ENCODE data around the gene STIP1.

STIP1 gene

GRCh38 chr11:64203421-64204079 is 17.6 kb downstream of the STIP1 start:
- DNase-seq, result no peak

GRCh38 chr11:64204080-64204440 is 18.1 kb downstream of the STIP1 start:
- no peak for DNase-seq

- peak; percentile 96 to 97 for DNase-seq
These were observed 18.6 kb downstream of the STIP1 start for GRCh38 chr11:64204464-64204989.

GRCh38 chr11:64206457-64207255 is 20.7 kb downstream of the STIP1 start, which contains the start of gene FERMT3:
FERMT3 (plus strand) TSS chr11:64206721; CDS start chr11:64207365, 644 bp downstream.
- DNase-seq, result peak; percentile 94 to 96

GRCh38 chr11:64207256-64208085 is 21.5 kb downstream of the STIP1 start:
- DNase-seq, result peak; percentile 87 to 89

- no peak for DNase-seq
These were observed 22.3 kb downstream of the STIP1 start for GRCh38 chr11:64208086-64208795.

- no peak for DNase-seq
These were observed 23.0 kb downstream of the STIP1 start for GRCh38 chr11:64208796-64209562.

GRCh38 chr11:64209563-64209843 is 23.5 kb downstream of the STIP1 start:
- no peak for DNase-seq

GRCh38 chr11:64210301-64211020 is 24.5 kb downstream of the STIP1 start:
- DNase-seq, result no peak

- DNase-seq, result no peak
These were observed 25.4 kb downstream of the STIP1 start for GRCh38 chr11:64211181-64211872.

GRCh38 chr11:64216879-64217278 is 30.9 kb downstream of the STIP1 start:
- no peak for DNase-seq

- DNase-seq, result no peak
These were observed 32.8 kb downstream of the STIP1 start for GRCh38 chr11:64218628-64219353.

GRCh38 chr11:64219354-64219684 is 33.3 kb downstream of the STIP1 start:
- DNase-seq, result no peak

- no peak for DNase-seq
These were observed 33.8 kb downstream of the STIP1 start for GRCh38 chr11:64219755-64220154.

GRCh38 chr11:64220271-64220670 is 34.3 kb downstream of the STIP1 start:
- no peak for DNase-seq

GRCh38 chr11:64220798-64221197 is 34.8 kb downstream of the STIP1 start:
- DNase-seq, result no peak

- no peak for DNase-seq
These were observed 36.7 kb downstream of the STIP1 start for GRCh38 chr11:64222651-64223000.

- DNase-seq, result no peak
These were observed 37.2 kb downstream of the STIP1 start for GRCh38 chr11:64223001-64223651.

GRCh38 chr11:64224151-64224890 is 38.4 kb downstream of the STIP1 start:
- DNase-seq, result no peak

All from Kasumi-1 (cell line).